Mesenchymal stem cell (in vitro differentiated cells and primary cell): ENCODE data around the gene DDAH1.

Experiments
- DNase-seq: peaks from one replicate; pipeline ENCODE4 v3.0.0-alpha.2; 2013
- H2AFZ ChIP-seq: one replicate; pipeline ENCODE4 v1.6.1; 2013; ENCODE audit warnings: low read depth, mild to moderate bottlenecking, control low read depth, inconsistent platforms, low read length, moderate library complexity
- H2AK5ac ChIP-seq: 2 replicates; pipeline ENCODE4 v1.6.1; 2013; ENCODE audit warnings: low read length, moderate library complexity, mild to moderate bottlenecking, inconsistent platforms; ENCODE audit not compliant: severe bottlenecking
- H2BK120ac ChIP-seq: one replicate; pipeline ENCODE4 v1.6.1; 2013; ENCODE audit warnings: low read depth, mild to moderate bottlenecking, inconsistent platforms, low read length, moderate library complexity
- H2BK12ac ChIP-seq, 2 experiments: one replicate each; pipeline ENCODE4 v1.6.1; 2013; ENCODE audit warnings: inconsistent platforms in 2 of 2, low read length in 2 of 2, mild to moderate bottlenecking in 2 of 2, moderate library complexity in 2 of 2, control low read depth in 1 of 2
- H2BK15ac ChIP-seq: one replicate; pipeline ENCODE4 v1.6.1; 2013; ENCODE audit warnings: mild to moderate bottlenecking, low read depth, inconsistent platforms; ENCODE audit not compliant: poor library complexity, severe bottlenecking
- H2BK5ac ChIP-seq: 2 replicates; pipeline ENCODE4 v1.6.1; 2013; ENCODE audit warnings: low read depth, mild to moderate bottlenecking, low read length, control low read depth, inconsistent platforms; ENCODE audit not compliant: poor library complexity, severe bottlenecking
- H3K14ac ChIP-seq, 2 experiments: one replicate each; pipeline ENCODE4 v1.6.1; 2013; ENCODE audit warnings: inconsistent platforms in 2 of 2, low read length in 2 of 2, control low read depth in 1 of 2, mild to moderate bottlenecking in 1 of 2, moderate library complexity in 1 of 2
- H3K18ac ChIP-seq, 2 experiments: one replicate each; pipeline ENCODE4 v1.6.1; 2013; ENCODE audit warnings: inconsistent platforms in 2 of 2, low read length in 2 of 2, control low read depth in 1 of 2, low read depth in 1 of 2, mild to moderate bottlenecking in 1 of 2
- H3K23ac ChIP-seq, 2 experiments: one replicate each; pipeline ENCODE4 v1.6.1; 2013; ENCODE audit warnings: inconsistent platforms in 2 of 2, low read length in 2 of 2, mild to moderate bottlenecking in 2 of 2, moderate library complexity in 2 of 2, control low read depth in 1 of 2
- H3K27ac ChIP-seq: 2 replicates; pipeline ENCODE4 v1.5.1; 2013; ENCODE audit warnings: mild to moderate bottlenecking, moderate library complexity, low read length, control low read depth, inconsistent platforms; ENCODE audit not compliant: poor library complexity, severe bottlenecking
- H3K27me3 ChIP-seq, 2 experiments: 2 replicates each; pipeline versions ENCODE4 v1.6.1 to v1.7.0; 2013; ENCODE audit warnings: low read length in 2 of 2, mild to moderate bottlenecking in 2 of 2, moderate library complexity in 2 of 2, control low read depth in 1 of 2, inconsistent platforms in 1 of 2; ENCODE audit not compliant: control insufficient read depth in 1 of 2, insufficient read depth in 1 of 2
- H3K36me3 ChIP-seq, 2 experiments: 2 replicates each; pipeline versions ENCODE4 v1.6.1 to v1.7.0; 2013; ENCODE audit warnings: low read length in 2 of 2, control low read depth in 1 of 2, inconsistent platforms in 1 of 2, low read depth in 1 of 2, mild to moderate bottlenecking in 1 of 2; ENCODE audit not compliant: insufficient read depth in 2 of 2, control insufficient read depth in 1 of 2
- H3K4ac ChIP-seq, 2 experiments: one replicate each; pipeline ENCODE4 v1.6.1; 2013; ENCODE audit warnings: inconsistent platforms in 2 of 2, low read length in 2 of 2, mild to moderate bottlenecking in 2 of 2, moderate library complexity in 2 of 2, control low read depth in 1 of 2, low read depth in 1 of 2
- H3K4me1 ChIP-seq: 2 replicates; pipeline ENCODE4 v1.6.1; 2013; ENCODE audit warnings: low read depth, low read length, control low read depth; ENCODE audit not compliant: control insufficient read depth, insufficient read depth
- H3K4me2 ChIP-seq: 2 replicates; pipeline ENCODE4 v1.6.1; 2013; ENCODE audit warnings: low read length, mild to moderate bottlenecking, inconsistent platforms; ENCODE audit not compliant: poor library complexity, severe bottlenecking
- H3K4me3 ChIP-seq, 2 experiments: 2 replicates each; pipeline versions ENCODE4 v1.5.1 to v1.7.0; 2013; ENCODE audit warnings: low read length in 2 of 2, mild to moderate bottlenecking in 2 of 2, control low read depth in 1 of 2, low read depth in 1 of 2; ENCODE audit not compliant: insufficient read depth in 1 of 2
- H3K79me1 ChIP-seq: replicated peaks from 2 replicates; pipeline ENCODE4 v1.6.1; 2013; ENCODE audit warnings: mild to moderate bottlenecking, control low read depth, low read length, inconsistent platforms; ENCODE audit not compliant: poor library complexity, severe bottlenecking
- H3K9ac ChIP-seq: 2 replicates; pipeline ENCODE4 v1.7.0; 2013; ENCODE audit warnings: mild to moderate bottlenecking, low read length, moderate library complexity
- H3K9me3 ChIP-seq: 2 replicates; pipeline ENCODE4 v1.7.0; 2013; ENCODE audit warnings: mild to moderate bottlenecking, low read length; ENCODE audit not compliant: control insufficient read depth
- H4K8ac ChIP-seq: one replicate; pipeline ENCODE4 v1.6.1; 2013; ENCODE audit warnings: inconsistent platforms, mild to moderate bottlenecking, low read length, moderate library complexity
- H4K91ac ChIP-seq: one replicate; pipeline ENCODE4 v1.6.1; 2013; ENCODE audit warnings: mild to moderate bottlenecking, low read length, inconsistent platforms
- WGBS: methylation state at CpG from one replicate; pipeline ENCODE4 v1.1.7; 2013; ENCODE audit warnings: mixed read lengths; 5-methylcytosine and 5-hydroxymethylcytosine counted together

The DDAH1 gene

GRCh38 chr1:85368073-85368770 lies 96.7 kb downstream of the DDAH1 start:
- no peak overlapping the region for H3K23ac ChIP-seq
- H2BK120ac ChIP-seq, result no peak overlapping the region
- no peaks in the 10 kb centered on the region for H3K9me3 ChIP-seq
- 91% methylated on average over 5 of the region's 6 CpGs for WGBS
- no peaks in the 10 kb centered on the region for H3K36me3 ChIP-seq
- no peak overlapping the region for H2AK5ac ChIP-seq
- no peak overlapping the region for H2AFZ ChIP-seq
- no peak overlapping the region for H4K8ac ChIP-seq
- no peak overlapping the region for H4K91ac ChIP-seq
- DNase-seq, result peak; percentile 13
- no peak overlapping the region for H2BK15ac ChIP-seq
- peaks cover 9% of the 10 kb centered on the region for H3K79me1 ChIP-seq
- no peak overlapping the region for H3K27ac ChIP-seq
- H2BK12ac ChIP-seq, result no peak overlapping the region
- H3K4me3 ChIP-seq, result no peak overlapping the region
- H3K9ac ChIP-seq, result no peak overlapping the region
- peaks cover 1% of the 10 kb centered on the region for H3K4me1 ChIP-seq
- no peaks in the 10 kb centered on the region for H3K27me3 ChIP-seq
- H3K14ac ChIP-seq, result no peak overlapping the region
- no peak overlapping the region for H3K4ac ChIP-seq
- no peak overlapping the region for H2BK5ac ChIP-seq
- H3K18ac ChIP-seq, result no peak overlapping the region
- H3K4me2 ChIP-seq, result no peak overlapping the region

GRCh38 chr1:85366391-85367170 lies 98.4 kb downstream of the DDAH1 start:
- H3K9ac ChIP-seq, result peak overlapping the region; percentile 53
- H3K36me3 ChIP-seq, result no peaks in the 10 kb centered on the region
- H3K14ac ChIP-seq, result no peak overlapping the region
- H4K91ac ChIP-seq, result no peak overlapping the region
- no peak overlapping the region for H3K4ac ChIP-seq
- no peak overlapping the region for H3K23ac ChIP-seq
- peaks cover 9% of the 10 kb centered on the region for H3K79me1 ChIP-seq
- no peaks in the 10 kb centered on the region for H3K9me3 ChIP-seq
- no peak overlapping the region for H2AFZ ChIP-seq
- H3K18ac ChIP-seq, result no peak overlapping the region
- peaks cover 4% of the 10 kb centered on the region for H3K4me1 ChIP-seq
- 17% methylated on average over 1 of the region's 3 CpGs for whole genome bisulfite sequencing
- peak overlapping the region; percentile 39 for H3K27ac ChIP-seq
- H3K4me3 ChIP-seq, result no peak overlapping the region
- no peak overlapping the region for H2BK5ac ChIP-seq
- no peak overlapping the region for H2BK15ac ChIP-seq
- H2BK120ac ChIP-seq, result no peak overlapping the region
- no peak overlapping the region for H2AK5ac ChIP-seq
- H4K8ac ChIP-seq, result no peak overlapping the region
- no peak overlapping the region for H3K4me2 ChIP-seq
- H3K27me3 ChIP-seq, result no peaks in the 10 kb centered on the region
- H2BK12ac ChIP-seq, result no peak overlapping the region
- peak; percentile 65 for DNase-seq

- DNase-seq, result peak; percentile 19
Measured at GRCh38 chr1:85365851-85366250, 99.1 kb downstream of the DDAH1 start.

GRCh38 chr1:85363521-85363920 lies 101.4 kb downstream of the DDAH1 start:
- Histone ChIP-seq H3K4ac (no peak overlapping the region), H3K9ac (no peak overlapping the region), H2AK5ac (no peak overlapping the region), H2BK15ac (no peak overlapping the region), H4K91ac (no peak overlapping the region), H2BK5ac (no peak overlapping the region), H3K4me3 (no peak overlapping the region), H3K9me3 (no peaks in the 10 kb centered on the region), H2AFZ (no peak overlapping the region), H2BK12ac (no peak overlapping the region), H3K79me1 (peaks cover 3% of the 10 kb centered on the region), H3K27ac (no peak overlapping the region), H2BK120ac (no peak overlapping the region), H3K36me3 (no peaks in the 10 kb centered on the region), H3K14ac (no peak overlapping the region), H3K4me2 (no peak overlapping the region), H3K27me3 (no peaks in the 10 kb centered on the region), H4K8ac (no peak overlapping the region), H3K18ac (no peak overlapping the region), H3K4me1 (peaks cover 7% of the 10 kb centered on the region), H3K23ac (no peak overlapping the region)
- no peak for DNase-seq

More at GRCh38 chr1:85365851-85366250, 99.1 kb downstream of the DDAH1 start:
- 33% methylated on average over 1 of the region's 3 CpGs for WGBS
- Histone ChIP-seq H3K14ac (no peak overlapping the region), H3K23ac (no peak overlapping the region), H3K4me3 (no peak overlapping the region), H4K8ac (no peak overlapping the region), H3K27ac (peak overlapping the region; percentile 43), H2AFZ (no peak overlapping the region), H3K36me3 (no peaks in the 10 kb centered on the region), H3K4me1 (peaks cover 6% of the 10 kb centered on the region), H2BK120ac (no peak overlapping the region), H3K9ac (peak overlapping the region; percentile 53), H3K9me3 (no peaks in the 10 kb centered on the region), H3K79me1 (peaks cover 7% of the 10 kb centered on the region), H4K91ac (no peak overlapping the region), H2AK5ac (peak overlapping the region; percentile 61), H2BK5ac (no peak overlapping the region), H2BK12ac (no peak overlapping the region), H2BK15ac (no peak overlapping the region), H3K4ac (no peak overlapping the region), H3K18ac (no peak overlapping the region), H3K27me3 (no peaks in the 10 kb centered on the region), H3K4me2 (no peak overlapping the region)
